ENCODE measurements around the gene CCDC150.

Gene CCDC150

GRCh38 chr2:196617430-196617829 is 22.1 kb upstream of the CCDC150 start:
- Histone ChIP-seq H3K4me2 (ENCODE audit: low read length) (peak overlapping the region; percentile 20), H2AFZ (peak overlapping the region; percentile 10), H3K9ac (no peak overlapping the region), H3K79me2 (no peaks in the 10 kb centered on the region), H3K27ac (no peak overlapping the region), H3K9me3 (ENCODE audit: control insufficient read depth, low read length) (no peaks in the 10 kb centered on the region), H3K4me3 (ENCODE audit: low read depth, low read length) (no peak overlapping the region), H3K36me3 (ENCODE audit: control insufficient read depth, insufficient read depth, low read length) (no peaks in the 10 kb centered on the region), H3K4me1 (no peaks in the 10 kb centered on the region), H3K27me3 (ENCODE audit: control insufficient read depth, insufficient read depth, low read length) (no peaks in the 10 kb centered on the region)
- no peak for TF ChIP-seq CTCF (IDR thresholded peaks at IDR 0.05)

DNA sequence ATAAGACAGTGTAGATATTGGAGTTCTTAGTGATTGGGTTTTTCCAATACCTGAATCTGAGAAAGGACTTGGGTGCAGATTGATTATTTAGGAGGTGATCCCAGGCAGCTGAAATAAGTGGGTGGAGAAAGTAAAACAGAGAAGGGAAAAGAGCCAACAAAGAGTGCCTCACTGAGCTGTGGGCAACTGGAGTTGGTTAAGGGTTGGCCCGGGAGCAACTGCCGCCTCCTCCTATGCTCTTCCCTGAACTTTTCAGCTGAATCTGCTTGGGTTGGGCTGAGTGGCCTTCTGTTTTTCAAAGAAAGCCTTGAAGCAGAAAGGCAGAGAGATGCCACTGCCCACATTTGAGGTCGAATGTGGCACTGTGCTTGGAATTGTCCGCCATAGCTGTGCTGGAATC is 20.9 kb upstream of the CCDC150 start:
- Histone ChIP-seq H3K9me3 (ENCODE audit: control insufficient read depth, low read length) (no peaks in the 10 kb centered on the region), H3K36me3 (ENCODE audit: control insufficient read depth, insufficient read depth, low read length) (no peaks in the 10 kb centered on the region), H3K27ac (no peak overlapping the region), H3K4me1 (no peaks in the 10 kb centered on the region), H3K9ac (no peak overlapping the region), H3K79me2 (no peaks in the 10 kb centered on the region), H3K4me3 (ENCODE audit: low read depth, low read length) (no peak overlapping the region), H3K27me3 (ENCODE audit: control insufficient read depth, insufficient read depth, low read length) (no peaks in the 10 kb centered on the region), H3K4me2 (ENCODE audit: low read length) (no peak overlapping the region), H2AFZ (no peak overlapping the region)
- no peak for TF ChIP-seq CTCF (IDR thresholded peaks at IDR 0.05)

GRCh38 chr2:196630531-196630930 is 9.0 kb upstream of the CCDC150 start:
- Histone ChIP-seq H3K4me1 (no peaks in the 10 kb centered on the region), H3K9ac (no peak overlapping the region), H3K36me3 (ENCODE audit: control insufficient read depth, insufficient read depth, low read length) (no peaks in the 10 kb centered on the region), H3K27me3 (ENCODE audit: control insufficient read depth, insufficient read depth, low read length) (no peaks in the 10 kb centered on the region), H3K79me2 (no peaks in the 10 kb centered on the region), H3K4me2 (ENCODE audit: low read length) (no peak overlapping the region), H3K4me3 (ENCODE audit: low read depth, low read length) (no peak overlapping the region), H2AFZ (no peak overlapping the region), H3K27ac (no peak overlapping the region), H3K9me3 (ENCODE audit: control insufficient read depth, low read length) (no peaks in the 10 kb centered on the region)
- TF ChIP-seq CTCF (IDR thresholded peaks at IDR 0.05), result no peak

GRCh38 chr2:196635156-196635555 is 4.4 kb upstream of the CCDC150 start:
- Histone ChIP-seq H2AFZ (no peak overlapping the region), H3K4me1 (no peaks in the 10 kb centered on the region), H3K4me3 (ENCODE audit: low read depth, low read length) (no peak overlapping the region), H3K36me3 (ENCODE audit: control insufficient read depth, insufficient read depth, low read length) (no peaks in the 10 kb centered on the region), H3K9ac (no peak overlapping the region), H3K9me3 (ENCODE audit: control insufficient read depth, low read length) (no peaks in the 10 kb centered on the region), H3K4me2 (ENCODE audit: low read length) (no peak overlapping the region), H3K27me3 (ENCODE audit: control insufficient read depth, insufficient read depth, low read length) (no peaks in the 10 kb centered on the region), H3K79me2 (no peaks in the 10 kb centered on the region), H3K27ac (no peak overlapping the region)
- TF ChIP-seq CTCF (IDR thresholded peaks at IDR 0.05), result no peak

GRCh38 chr2:196638765-196639164 is 750 bp upstream of the CCDC150 start:
- Histone ChIP-seq H3K27me3 (ENCODE audit: control insufficient read depth, insufficient read depth, low read length) (no peaks in the 10 kb centered on the region), H3K9me3 (ENCODE audit: control insufficient read depth, low read length) (no peaks in the 10 kb centered on the region), H3K4me1 (no peaks in the 10 kb centered on the region), H3K36me3 (ENCODE audit: control insufficient read depth, insufficient read depth, low read length) (no peaks in the 10 kb centered on the region), H3K79me2 (no peaks in the 10 kb centered on the region), H3K4me3 (ENCODE audit: low read depth, low read length) (peak overlapping the region; percentile 65), H3K4me2 (ENCODE audit: low read length) (peak overlapping the region; percentile 75), H3K27ac (no peak overlapping the region), H3K9ac (no peak overlapping the region), H2AFZ (peak overlapping the region; percentile 93)
- no peak for TF ChIP-seq CTCF (IDR thresholded peaks at IDR 0.05)
